K562 (cell line): Measurements from ENCODE around the gene MRFAP1. TPM values are rescaled to one million over a fixed set of nuclear protein-coding genes. Genes with fewer than 3 reads are reported as not detected.

Experiments used
- ATAC-seq: fragments of 200-7000 bp; cut with Tn5 transposase; 3 replicates; pipeline ENCODE4 v1.9.1; 2020; ENCODE audit warnings: moderate library complexity
- BruUV-seq: library from RNA; stranded (reverse); fragments of 400-500 nt; replicated peaks from 2 replicates; lab custom pipeline; 2021; lab: Mats Ljungman, UMichigan
- CTCF ChIA-PET: fragments of 300-600 bp; formaldehyde crosslinking; extraction: SDS; loops from one replicate; lab custom pipeline; 2021; ENCODE audit warnings: low intra/inter-chr PET ratio; lab: Yijun Ruan, JAX
- POLR2A ChIA-PET: fragments of 300-600, 350-650 bp; sonication (Branson Sonifier 250); formaldehyde crosslinking; extraction: SDS; loops from one replicate; lab custom pipeline; 2021; ENCODE audit warnings: antibody characterized with exemption, inconsistent platforms; lab: Yijun Ruan, JAX
- DNase-seq, 4 experiments: peaks; one replicate each; pipeline versions ENCODE4 v3.0.0 to v3.0.0-alpha.2; 2011 to 2018; ENCODE audit warnings: low spot score in 3 of 4, mixed read lengths in 3 of 4; ENCODE audit errors: extremely low read depth in 1 of 4
- FAIRE-seq: peaks from 2 replicates; lab custom pipeline; 2011; peaks lifted over from hg19 to GRCh38; lab: Jason Lieb, UNC
- H2AFZ ChIP-seq: 2 replicates; pipeline ENCODE4 v1.6.0; 2011; ENCODE audit warnings: low read depth, low read length, control low read depth, inconsistent platforms
- H3K27ac ChIP-seq: fragments of 200-600 bp; 3 replicates; pipeline ENCODE4 v1.8.0; 2011; ENCODE audit warnings: low read depth, mild to moderate bottlenecking, control low read depth, inconsistent platforms, low read length, moderate library complexity, mixed read lengths; ENCODE audit errors: extremely low read depth
- H3K27me3 ChIP-seq, 2 experiments: fragments of 300-600 bp in 1 of 2; 2 replicates in 1 of 2; 3 replicates in 1 of 2; pipeline versions ENCODE4 v1.6.0 to v1.8.0; 2011; ENCODE audit warnings: inconsistent platforms in 2 of 2, low read length in 2 of 2, mild to moderate bottlenecking in 1 of 2, mixed read lengths in 1 of 2, moderate library complexity in 1 of 2; ENCODE audit not compliant: control insufficient read depth in 2 of 2, insufficient read depth in 2 of 2
- H3K36me3 ChIP-seq: fragments of 300-600 bp; 3 replicates; pipeline ENCODE4 v1.8.0; 2011; ENCODE audit warnings: mild to moderate bottlenecking, low read length, inconsistent platforms; ENCODE audit not compliant: control insufficient read depth, insufficient read depth
- H3K4me1 ChIP-seq, 2 experiments: fragments of 200-600 bp in 1 of 2; replicated peaks in 1 of 2; 2 replicates in 1 of 2; 3 replicates in 1 of 2; pipeline versions ENCODE4 v1.5.1 to v1.8.0; 2011; ENCODE audit warnings: inconsistent platforms in 2 of 2, low read length in 2 of 2, mild to moderate bottlenecking in 1 of 2, mixed read lengths in 1 of 2, moderate library complexity in 1 of 2; ENCODE audit not compliant: control insufficient read depth in 2 of 2, insufficient read depth in 2 of 2
- H3K4me2 ChIP-seq: 2 replicates; pipeline ENCODE4 v1.6.1; 2011; ENCODE audit warnings: low read length, control low read depth, inconsistent platforms, mixed read lengths; ENCODE audit not compliant: insufficient read depth
- H3K4me3 ChIP-seq: fragments of 200-600 bp; sonication (generic), shearing (Covaris generic); 2 replicates; pipeline ENCODE4 v1.5.1; 2016; ENCODE audit warnings: control low read depth, inconsistent platforms
- H3K79me2 ChIP-seq: fragments of 200-600 bp; 3 replicates; pipeline ENCODE4 v1.8.0; 2011; ENCODE audit warnings: low read length, inconsistent platforms; ENCODE audit not compliant: control insufficient read depth, insufficient read depth
- H3K9ac ChIP-seq, 2 experiments: 2 replicates each; pipeline versions ENCODE4 v1.6.0 to v1.6.1; 2011; ENCODE audit warnings: low read depth in 2 of 2, low read length in 2 of 2, control low read depth in 1 of 2, inconsistent platforms in 1 of 2, mild to moderate bottlenecking in 1 of 2, mixed read lengths in 1 of 2; ENCODE audit not compliant: insufficient read depth in 1 of 2
- H3K9me1 ChIP-seq: one replicate; pipeline ENCODE4 v1.6.0; 2011; ENCODE audit warnings: inconsistent platforms, mild to moderate bottlenecking, low read length, moderate library complexity; ENCODE audit not compliant: control insufficient read depth, insufficient read depth
- H3K9me3 ChIP-seq: replicated peaks from 2 replicates; pipeline ENCODE4 v1.5.1; 2011; ENCODE audit warnings: low read depth, low read length, inconsistent platforms; ENCODE audit not compliant: control insufficient read depth, insufficient read depth
- H4K20me1 ChIP-seq: replicated peaks from 2 replicates; pipeline ENCODE4 v1.6.1; 2011; ENCODE audit warnings: low read length, inconsistent platforms, mixed read lengths; ENCODE audit not compliant: control insufficient read depth, insufficient read depth
- FIP1L1 ChIP-seq: fragments of 200-400 bp; formaldehyde crosslinking; IDR thresholded peaks from 2 replicates; pipeline ENCODE4 v1.6.1; 2018; ENCODE audit warnings: mild to moderate bottlenecking, low read depth, low read length; ENCODE audit not compliant: poor library complexity, severe bottlenecking
- MGA ChIP-seq: fragments of 450-650 bp; IDR thresholded peaks from 2 replicates; pipeline ENCODE4 v1.6.1; 2016; ENCODE audit warnings: mild to moderate bottlenecking, moderate library complexity
- POLR2G ChIP-seq: fragments of 200-400 bp; formaldehyde crosslinking; IDR thresholded peaks from 2 replicates; pipeline ENCODE4 v1.6.1; 2017; ENCODE audit warnings: low read depth, mild to moderate bottlenecking, antibody characterized with exemption, low read length, moderate library complexity
- ZFP36 ChIP-seq: fragments of 150-350 bp; IDR thresholded peaks from 2 replicates; pipeline ENCODE4 v1.6.1; 2018; ENCODE audit warnings: low read length, low read depth; ENCODE audit not compliant: partially characterized antibody
- WGBS: fragments of 100-300 bp; shearing (Covaris generic); methylation state at CpG from one replicate; pipeline ENCODE4 v1.1.6; 2016; ENCODE audit warnings: low coverage, mixed read lengths; ENCODE audit not compliant: insufficient coverage; ENCODE audit errors: missing lambda C conversion rate; 5-methylcytosine and 5-hydroxymethylcytosine counted together
- in situ Hi-C: fragments of 300-500 bp; cut with MboI; formaldehyde crosslinking; loops from 4 replicates; pipeline ENCODE4 v1.15.0; 2018; ENCODE audit warnings: inconsistent platforms, mixed read lengths
- intact Hi-C: fragments of 100-400 bp; cut with micrococcal nuclease; formaldehyde crosslinking; loops from 2 replicates; pipeline ENCODE4 v1.14.2; 2022
- polyA plus RNA-seq, 8 experiments: library from polyadenylated mRNA; depleted of rRNA in 4 of 8; stranded (reverse) in 5 of 8; unstranded in 3 of 8; fragments of >200 nt; fragmentation: Nextera tagmentation in 2 of 8; fragmentation: Illumina TruSeq in 1 of 8; extraction: Ambion mirVana in 2 of 8; extraction: Trizol in 1 of 8; gene quantifications; 2 replicates each; pipeline versions ENCODE4 v1.2.1 to v1.2.3, GENCODE V29; 2011 to 2014; ENCODE audit warnings: inconsistent platforms in 1 of 8, missing spikeins in 1 of 8
- total RNA-seq, 7 experiments: library from RNA; depleted of rRNA in 6 of 7; stranded (reverse); fragments of >200 nt in 6 of 7; fragmentation: Illumina TruSeq in 2 of 7; extraction: Trizol in 2 of 7; gene quantifications; 2 replicates each; pipeline versions ENCODE4 v1.2.1 to v1.2.3, GENCODE V29; 2011 to 2021; ENCODE audit warnings: low replicate concordance in 1 of 7

MRFAP1 gene
- total and polyA plus RNA-seq, 9 of the 15 experiments (the other 6 are each of a cell fraction or from before 2014, with no cell fraction given): 46.0 to 270 (median 151) TPM

GRCh38 chr4:6603128-6603527 is 37.4 kb upstream of the MRFAP1 start:
- H3K27me3 ChIP-seq: no peaks in the 10 kb centered on the region
- no peak overlapping the region for H3K4me2 ChIP-seq
- peaks cover 0 to 4% of the 10 kb centered on the region in 2 experiments; a peak in 1 of 5 replicates for H3K4me1 ChIP-seq
- ChIA-PET POLR2A (interaction anchor here (0.7 kb wide), 2 partner anchors 9 to 116 kb away, joined by 3 read pairs; no protein-coding TSS in a partner anchor), CTCF (no interaction called here)
- H2AFZ ChIP-seq: no peak overlapping the region
- peaks cover 3% of the 10 kb centered on the region; the same call in 1 of the 3 replicates for H3K36me3 ChIP-seq
- no peak overlapping the region for H3K4me3 ChIP-seq
- H4K20me1 ChIP-seq: no peaks in the 10 kb centered on the region
- no peaks in the 10 kb centered on the region for H3K9me1 ChIP-seq
- FAIRE-seq: no peak
- TF ChIP-seq POLR2G (peak; percentile 62), FIP1L1 (no peak)
- H3K9ac ChIP-seq: no peak overlapping the region
- in situ Hi-C loops: no loop called here
- H3K79me2 ChIP-seq: no peaks in the 10 kb centered on the region
- no peaks in the 10 kb centered on the region for H3K9me3 ChIP-seq
- intact Hi-C loops: no loop called here
- no peak overlapping the region for H3K27ac ChIP-seq
- ATAC-seq: no peak
- 73% methylated on average over 8 of the region's 12 CpGs for WGBS
- BruUV-seq: no TSS peak
- DNase-seq: no peak

DNA sequence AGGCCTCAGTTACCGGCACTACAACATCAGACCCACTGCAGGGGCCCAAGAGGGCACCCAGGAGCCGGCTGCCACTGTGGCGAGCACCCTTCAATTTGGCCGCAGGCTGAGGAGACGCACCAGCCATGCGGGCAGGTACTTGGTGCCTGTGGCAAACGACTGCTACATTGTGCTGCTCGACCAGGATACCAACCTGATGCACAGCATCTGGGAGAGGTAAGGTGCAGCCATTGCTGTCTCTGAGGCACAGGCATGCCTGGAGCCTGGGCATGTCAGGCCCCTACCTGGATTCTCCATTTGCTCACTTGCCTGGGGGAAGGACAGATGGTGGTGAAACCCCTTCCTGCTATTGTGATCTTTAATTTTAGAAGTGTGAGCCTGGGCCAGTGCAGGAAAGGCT is 35.4 kb upstream of the MRFAP1 start:
- no peak overlapping the region for H3K27ac ChIP-seq
- POLR2A ChIA-PET: interaction anchor here (0.8 to 1.2 kb wide), 2 partner anchors 11 to 678 kb away, joined by 4 to 5 read pairs; no protein-coding TSS in a partner anchor
- CTCF ChIA-PET: no interaction called here
- H3K79me2 ChIP-seq: no peaks in the 10 kb centered on the region
- intact Hi-C loops: no loop called here
- FAIRE-seq (no peak), ATAC-seq (no peak), DNase-seq (no peak)
- H4K20me1 ChIP-seq: 0 out of 2 replicates have a peak, but pooled peaks cover 4% of the 10 kb centered on the region
- no TSS peak for BruUV-seq
- H3K9ac ChIP-seq: no peak overlapping the region
- WGBS: 49% methylated on average over 6 of the region's 8 CpGs
- no peaks in the 10 kb centered on the region for H3K9me3 ChIP-seq
- H3K4me1 ChIP-seq: peaks cover 0 to 4% of the 10 kb centered on the region in 2 experiments; a peak in 1 of 5 replicates
- H3K9me1 ChIP-seq: no peaks in the 10 kb centered on the region
- no peak overlapping the region for H2AFZ ChIP-seq
- H3K36me3 ChIP-seq: peaks cover 3% of the 10 kb centered on the region; the same call in 1 of the 3 replicates
- no peak overlapping the region for H3K4me3 ChIP-seq
- no peaks in the 10 kb centered on the region for H3K27me3 ChIP-seq
- no peak overlapping the region for H3K4me2 ChIP-seq
- in situ Hi-C loops: no loop called here
- TF ChIP-seq ZFP36: peak; percentile 48
- TF ChIP-seq MGA: no peak
